ENCODE results near the gene EIF2B5. TPM values are rescaled to one million over a fixed set of nuclear protein-coding genes. Genes with fewer than 3 reads are reported as not detected.

EIF2B5 gene
- polyA plus RNA-seq, 1 experiment = 32.9 TPM

DNA sequence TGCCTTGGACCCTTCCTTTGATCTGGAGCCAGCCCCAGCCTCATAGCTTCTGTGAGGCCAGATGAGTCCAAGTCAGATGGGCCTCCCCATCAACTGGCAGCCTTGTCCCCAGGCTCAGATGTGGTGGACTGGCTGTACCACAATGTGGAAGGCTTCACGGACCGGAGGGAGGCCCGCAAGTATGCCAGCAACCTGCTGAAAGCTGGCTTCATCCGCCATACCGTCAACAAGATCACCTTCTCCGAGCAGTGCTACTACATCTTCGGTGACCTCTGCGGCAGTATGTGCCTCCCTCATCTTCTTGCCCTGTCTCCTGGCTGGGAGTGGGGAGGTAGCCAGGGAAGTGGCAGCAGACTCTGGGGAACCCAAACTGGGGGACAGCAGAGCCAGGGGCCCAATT lies 32.6 kb downstream of the EIF2B5 start:
- POLR2A ChIA-PET = no interaction called here
- DNase-seq (ENCODE audit: low read depth) = no peak
- CTCF ChIA-PET = interaction anchor here (1.0 to 2.1 kb wide), 2 partner anchors 10 to 60 kb away, joined by 3 to 5 read pairs; no protein-coding TSS in a partner anchor
- no peak overlapping the region for H3K4me3 ChIP-seq (ENCODE audit: low read depth, low read length)
- TF ChIP-seq CTCF (IDR thresholded peaks at IDR 0.05; ENCODE audit: insufficient read depth, low read depth, low read length) = no peak
- H3K27me3 ChIP-seq (ENCODE audit: control insufficient read depth, insufficient read depth, low read length) = no peaks in the 10 kb centered on the region
- H3K36me3 ChIP-seq (ENCODE audit: control insufficient read depth, insufficient read depth, low read length) = peaks cover 54% of the 10 kb centered on the region

DNA sequence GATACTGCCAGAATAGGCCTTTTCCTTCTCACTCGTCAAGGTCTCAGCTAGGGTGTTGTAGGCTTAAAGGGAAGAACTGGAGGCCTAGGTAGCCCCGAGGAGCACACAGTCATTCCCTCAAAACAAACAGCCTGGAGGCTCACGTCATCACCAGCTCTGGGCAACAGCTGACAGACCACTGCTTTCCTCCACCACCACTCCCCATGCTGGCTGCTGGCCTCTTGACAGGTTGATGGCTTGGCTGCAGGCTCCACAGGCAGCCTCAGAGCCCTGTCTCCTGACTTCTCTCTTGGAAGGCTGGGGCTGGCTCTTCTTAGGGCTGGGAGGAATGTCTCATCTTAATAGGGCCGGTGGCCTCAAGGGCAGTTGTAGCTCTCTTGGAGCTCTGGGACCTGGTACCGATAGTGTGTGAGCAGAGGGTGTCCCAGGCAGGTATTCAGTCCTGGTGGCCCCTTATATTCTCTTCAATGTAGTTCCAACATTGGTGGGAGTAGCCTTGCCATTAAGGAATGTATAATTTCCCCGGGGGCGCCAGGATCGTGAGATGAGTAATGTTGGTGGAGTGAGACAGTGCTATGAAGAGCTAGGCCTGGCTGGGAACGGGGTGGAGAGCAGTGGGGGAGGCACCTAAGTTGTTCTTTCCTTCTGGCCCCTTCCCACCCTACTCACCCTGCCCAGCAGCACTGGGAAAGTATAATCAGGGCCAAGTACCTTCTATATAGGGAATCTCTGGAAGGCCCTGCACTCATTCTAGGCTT lies 33.4 kb downstream of the EIF2B5 start:
- ChIA-PET CTCF (interaction anchor here (1.0 to 2.1 kb wide), 2 partner anchors 11 to 59 kb away, joined by 3 to 5 read pairs; no protein-coding TSS in a partner anchor), POLR2A (no interaction called here)
- Histone ChIP-seq H3K36me3 (ENCODE audit: control insufficient read depth, insufficient read depth, low read length) (peaks cover 51% of the 10 kb centered on the region), H3K27me3 (ENCODE audit: control insufficient read depth, insufficient read depth, low read length) (no peaks in the 10 kb centered on the region), H3K4me3 (ENCODE audit: low read depth, low read length) (no peak overlapping the region)
- DNase-seq (ENCODE audit: low read depth) = no peak
- TF ChIP-seq CTCF (IDR thresholded peaks at IDR 0.05; ENCODE audit: insufficient read depth, low read depth, low read length) = no peak

GRCh38 chr3:184169896-184170875 lies 35.0 kb downstream of the EIF2B5 start:
- CTCF ChIA-PET = interaction anchor here (2.1 kb wide), 1 partner anchor 12 kb away, joined by 5 read pairs; no protein-coding TSS in a partner anchor
- DNase-seq (ENCODE audit: low read depth) = no peak
- POLR2A ChIA-PET = no interaction called here
- no peak overlapping the region for H3K4me3 ChIP-seq (ENCODE audit: low read depth, low read length)
- H3K36me3 ChIP-seq (ENCODE audit: control insufficient read depth, insufficient read depth, low read length) = peaks cover 42% of the 10 kb centered on the region
- TF ChIP-seq CTCF (IDR thresholded peaks at IDR 0.05; ENCODE audit: insufficient read depth, low read depth, low read length) = no peak
- H3K27me3 ChIP-seq (ENCODE audit: control insufficient read depth, insufficient read depth, low read length) = no peaks in the 10 kb centered on the region

- H3K4me3 ChIP-seq (ENCODE audit: low read depth, low read length) = no peak overlapping the region
- TF ChIP-seq CTCF (IDR thresholded peaks at IDR 0.05; ENCODE audit: insufficient read depth, low read depth, low read length) = no peak
- POLR2A ChIA-PET = no interaction called here
- CTCF ChIA-PET = interaction anchor here (1.3 kb wide), 1 partner anchor 11 kb away, joined by 3 read pairs; no protein-coding TSS in a partner anchor
- peaks cover 29% of the 10 kb centered on the region for H3K36me3 ChIP-seq (ENCODE audit: control insufficient read depth, insufficient read depth, low read length)
- no peak for DNase-seq (ENCODE audit: low read depth)
- H3K27me3 ChIP-seq (ENCODE audit: control insufficient read depth, insufficient read depth, low read length) = no peaks in the 10 kb centered on the region
Observed at GRCh38 chr3:184171562-184171961, 36.4 kb downstream of the EIF2B5 start.
